Upper lobe of right lung (tissue), 1 donor: ENCODE data around the gene ZNF771. TPM values are rescaled to one million over a fixed set of nuclear protein-coding genes. Genes with fewer than 3 reads are reported as not detected.

ENCODE experiments used
- ATAC-seq: fragments of 200-7000 bp; cut with Tn5 transposase; one replicate; pipeline ENCODE4 v1.9.1; 2020; ENCODE audit warnings: mild to moderate bottlenecking, moderate library complexity
- DNase-seq: peaks from one replicate; pipeline ENCODE4 v3.0.0-alpha.2; 2020
- H3K27ac ChIP-seq: fragments of 200-600 bp; one replicate; pipeline ENCODE4 v1.8.0; 2022
- H3K27me3 ChIP-seq: fragments of 200-600 bp; one replicate; pipeline ENCODE4 v1.8.0; 2022; ENCODE audit warnings: mild to moderate bottlenecking
- H3K36me3 ChIP-seq: fragments of 200-600 bp; one replicate; pipeline ENCODE4 v1.8.0; 2022
- H3K4me1 ChIP-seq: fragments of 200-600 bp; one replicate; pipeline ENCODE4 v1.8.0; 2022
- H3K4me3 ChIP-seq: fragments of 200-600 bp; one replicate; pipeline ENCODE4 v1.8.0; 2022; ENCODE audit warnings: mild to moderate bottlenecking
- H3K9me3 ChIP-seq: fragments of 200-600 bp; one replicate; pipeline ENCODE4 v1.8.0; 2022
- intact Hi-C: fragments of 100-400 bp; cut with DNase I; formaldehyde crosslinking; loops from one replicate; pipeline ENCODE4 v1.11.0; 2022
- total RNA-seq: library from RNA; stranded (reverse); fragmentation: NEBNext Ultra II Directional; extraction: Animal tissue kit (Norgen Biotek cat#: 25700); gene quantifications from one replicate; pipeline ENCODE4 v1.2.1, GENCODE V29; 2021
- TF ChIP-seq, protein P1 (sequence below): fragments of 200-600 bp; IDR thresholded peaks from one replicate; pipeline ENCODE4 v1.8.0; 2022; ENCODE audit warnings: antibody characterized with exemption
- donor health status: DM: no; HTN: yes; CAD: no; lungs with severe emphysema.

The ZNF771 gene
- total RNA-seq, 1 donor from 2014 or later, result 4.5 TPM

DNA sequence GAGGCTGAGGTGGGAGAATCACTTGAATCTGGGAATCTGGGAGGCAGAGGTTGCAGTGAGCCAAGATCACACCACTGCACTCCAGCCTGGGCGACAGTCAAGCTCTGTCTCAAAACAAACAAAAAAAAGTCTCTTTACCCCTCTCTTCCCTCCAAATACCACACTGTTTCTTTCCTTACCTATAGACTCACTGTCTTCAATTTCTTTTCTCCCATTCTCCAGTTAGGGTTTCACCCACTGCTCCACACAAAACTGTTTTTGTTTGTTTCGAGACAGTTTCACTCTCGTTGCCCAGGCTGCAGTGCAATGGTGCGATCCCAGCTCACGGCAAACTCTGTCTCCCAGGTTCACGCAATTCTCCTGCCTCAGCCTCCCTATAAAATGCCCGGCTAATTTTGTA, 46.2 kb upstream of the ZNF771 start:
- no peaks in the 10 kb centered on the region for H3K9me3 ChIP-seq
- ATAC-seq, result no peak
- H3K27ac ChIP-seq, result no peak overlapping the region
- H3K36me3 ChIP-seq, result peaks cover 78% of the 10 kb centered on the region
- DNase-seq, result no peak
- H3K4me3 ChIP-seq, result no peak overlapping the region
- H3K4me1 ChIP-seq, result peaks cover 10% of the 10 kb centered on the region
- intact Hi-C loops, result no loop called here
- H3K27me3 ChIP-seq, result no peaks in the 10 kb centered on the region
- TF ChIP-seq, protein P1, sequence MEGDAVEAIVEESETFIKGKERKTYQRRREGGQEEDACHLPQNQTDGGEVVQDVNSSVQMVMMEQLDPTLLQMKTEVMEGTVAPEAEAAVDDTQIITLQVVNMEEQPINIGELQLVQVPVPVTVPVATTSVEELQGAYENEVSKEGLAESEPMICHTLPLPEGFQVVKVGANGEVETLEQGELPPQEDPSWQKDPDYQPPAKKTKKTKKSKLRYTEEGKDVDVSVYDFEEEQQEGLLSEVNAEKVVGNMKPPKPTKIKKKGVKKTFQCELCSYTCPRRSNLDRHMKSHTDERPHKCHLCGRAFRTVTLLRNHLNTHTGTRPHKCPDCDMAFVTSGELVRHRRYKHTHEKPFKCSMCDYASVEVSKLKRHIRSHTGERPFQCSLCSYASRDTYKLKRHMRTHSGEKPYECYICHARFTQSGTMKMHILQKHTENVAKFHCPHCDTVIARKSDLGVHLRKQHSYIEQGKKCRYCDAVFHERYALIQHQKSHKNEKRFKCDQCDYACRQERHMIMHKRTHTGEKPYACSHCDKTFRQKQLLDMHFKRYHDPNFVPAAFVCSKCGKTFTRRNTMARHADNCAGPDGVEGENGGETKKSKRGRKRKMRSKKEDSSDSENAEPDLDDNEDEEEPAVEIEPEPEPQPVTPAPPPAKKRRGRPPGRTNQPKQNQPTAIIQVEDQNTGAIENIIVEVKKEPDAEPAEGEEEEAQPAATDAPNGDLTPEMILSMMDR, result no peak

DNA sequence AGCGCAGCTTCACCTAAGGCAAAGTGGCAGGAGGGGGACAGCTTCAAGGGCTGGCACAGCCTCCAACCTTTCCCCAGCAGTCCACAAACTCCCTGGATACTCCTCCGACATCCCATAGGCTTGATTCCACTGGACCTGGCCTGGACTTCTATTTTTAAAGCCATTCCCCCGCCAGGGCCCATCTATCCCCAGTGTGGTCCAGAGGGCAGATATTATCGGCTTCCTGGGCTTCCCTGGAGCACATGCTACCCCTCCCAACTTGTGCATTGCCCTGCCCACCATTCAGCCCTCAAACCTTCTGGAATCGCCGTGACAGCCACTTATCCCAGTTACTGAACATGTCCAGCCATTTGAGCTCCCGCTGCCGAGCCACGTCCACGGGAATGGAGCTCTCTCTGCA, 42.2 kb upstream of the ZNF771 start:
- Histone ChIP-seq H3K4me3 (no peak overlapping the region), H3K9me3 (no peaks in the 10 kb centered on the region), H3K27ac (no peak overlapping the region), H3K27me3 (no peaks in the 10 kb centered on the region), H3K36me3 (peaks cover 47% of the 10 kb centered on the region), H3K4me1 (peaks cover 23% of the 10 kb centered on the region)
- TF ChIP-seq, protein P1, result no peak
- intact Hi-C loops, result no loop called here
- DNase-seq (no peak), ATAC-seq (no peak)

DNA sequence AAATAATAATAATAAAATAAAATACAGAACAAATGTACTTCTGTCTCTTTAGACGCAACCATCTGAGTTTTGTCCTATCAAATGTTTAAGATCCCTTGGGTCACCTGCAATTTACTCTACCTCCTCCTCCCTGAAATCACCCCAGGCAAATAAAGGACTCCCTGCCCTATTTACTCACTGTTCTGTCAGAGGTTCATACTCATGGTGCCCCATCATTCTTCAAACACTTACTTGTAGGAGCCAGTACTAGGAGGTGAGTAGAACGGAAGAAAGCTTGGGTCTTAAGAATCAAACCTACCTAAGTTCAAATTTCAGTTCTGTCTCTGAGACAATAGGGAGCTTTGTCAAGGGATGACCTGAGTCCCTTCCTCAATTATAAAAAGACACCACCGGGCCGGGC, 40.9 kb upstream of the ZNF771 start:
- DNase-seq (no peak), ATAC-seq (no peak)
- H3K4me3 ChIP-seq, result no peak overlapping the region
- H3K4me1 ChIP-seq, result peaks cover 28% of the 10 kb centered on the region
- intact Hi-C loops, result no loop called here
- no peaks in the 10 kb centered on the region for H3K27me3 ChIP-seq
- no peaks in the 10 kb centered on the region for H3K9me3 ChIP-seq
- H3K36me3 ChIP-seq, result peaks cover 37% of the 10 kb centered on the region
- H3K27ac ChIP-seq, result no peak overlapping the region
- TF ChIP-seq, protein P1, result no peak

DNA sequence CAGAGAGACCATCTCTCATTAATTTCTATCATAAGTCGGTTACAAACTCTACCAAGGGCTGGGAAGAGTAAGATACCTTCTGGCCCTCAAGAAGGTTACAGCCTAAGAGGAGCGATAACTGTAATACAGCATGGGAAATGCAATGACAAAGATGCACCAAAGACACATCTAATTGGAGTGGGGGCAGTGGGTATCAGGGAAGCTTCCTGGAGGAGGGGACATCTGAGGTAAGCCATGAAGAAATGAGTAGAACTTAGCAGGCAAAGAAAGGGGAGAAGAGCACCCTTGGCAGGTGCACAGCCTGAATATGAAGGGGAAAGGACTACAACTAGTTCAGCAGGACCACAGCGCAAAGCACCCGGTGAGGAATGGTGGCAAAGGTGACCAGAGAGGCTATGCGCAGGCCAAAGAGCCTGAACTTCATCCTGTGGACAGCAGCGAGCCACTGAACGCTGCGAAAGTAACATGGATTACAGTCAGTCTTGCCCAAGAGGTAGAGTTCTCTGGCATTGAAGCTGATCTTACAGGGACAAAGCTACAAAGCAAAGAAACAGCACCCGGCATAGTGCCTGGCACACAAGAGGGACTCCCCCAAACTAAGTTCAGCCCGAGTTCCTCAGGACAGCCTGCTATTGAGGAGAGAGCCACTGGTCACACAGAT, 39.9 kb upstream of the ZNF771 start:
- peak overlapping the region; percentile 67 for H3K4me3 ChIP-seq
- no peak for ATAC-seq
- TF ChIP-seq, protein P1, result no peak

DNA sequence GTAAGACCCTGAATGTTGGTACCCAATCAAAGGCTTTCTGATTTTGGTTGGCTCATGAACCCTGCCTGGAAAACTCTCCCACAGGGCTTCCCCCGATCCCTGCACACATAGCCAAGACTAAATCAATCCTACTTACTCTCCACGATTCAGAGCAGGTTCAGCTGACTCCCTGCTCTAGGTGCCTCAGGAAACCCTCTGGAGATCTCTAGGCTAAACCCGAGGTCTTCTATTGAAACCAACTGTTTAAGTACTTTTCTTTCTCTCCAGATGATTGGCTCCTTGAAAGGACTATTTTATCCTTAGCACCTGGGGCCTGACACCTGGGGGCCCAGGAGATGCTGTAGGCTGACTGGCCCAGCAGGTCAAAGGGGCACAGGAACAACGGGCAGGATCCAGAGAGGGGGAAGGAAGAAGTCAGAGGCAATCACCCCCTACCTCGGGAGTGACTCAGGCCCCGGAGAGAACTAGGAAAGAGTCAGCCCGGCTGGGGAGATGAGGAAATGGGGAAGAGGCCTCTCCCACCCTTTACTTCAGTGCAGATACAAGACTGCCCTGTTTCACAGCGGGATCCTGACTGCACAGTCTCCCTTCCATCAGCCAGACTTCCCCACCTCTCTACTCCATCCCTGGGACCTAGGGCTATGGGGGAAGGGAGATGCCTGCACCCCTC, 39.1 kb upstream of the ZNF771 start:
- intact Hi-C loops, result no loop called here
- TF ChIP-seq, protein P1, result no peak
- peak; percentile 0 for ATAC-seq
- H3K9me3 ChIP-seq, result no peaks in the 10 kb centered on the region
- no peaks in the 10 kb centered on the region for H3K27me3 ChIP-seq
- peaks cover 29% of the 10 kb centered on the region for H3K4me1 ChIP-seq
- H3K4me3 ChIP-seq, result peak overlapping the region; percentile 67
- peak overlapping the region; percentile 71 for H3K27ac ChIP-seq
- peaks cover 25% of the 10 kb centered on the region for H3K36me3 ChIP-seq
- no peak for DNase-seq

More for the DNA sequence above, 39.9 kb upstream of the ZNF771 start:
- Histone ChIP-seq H3K27me3 (no peaks in the 10 kb centered on the region), H3K9me3 (no peaks in the 10 kb centered on the region), H3K36me3 (peaks cover 31% of the 10 kb centered on the region), H3K4me1 (peaks cover 29% of the 10 kb centered on the region), H3K27ac (no peak overlapping the region)
- intact Hi-C loops, result no loop called here
- no peak for DNase-seq
